ENCODE data around the gene PLCB4.

DNA sequence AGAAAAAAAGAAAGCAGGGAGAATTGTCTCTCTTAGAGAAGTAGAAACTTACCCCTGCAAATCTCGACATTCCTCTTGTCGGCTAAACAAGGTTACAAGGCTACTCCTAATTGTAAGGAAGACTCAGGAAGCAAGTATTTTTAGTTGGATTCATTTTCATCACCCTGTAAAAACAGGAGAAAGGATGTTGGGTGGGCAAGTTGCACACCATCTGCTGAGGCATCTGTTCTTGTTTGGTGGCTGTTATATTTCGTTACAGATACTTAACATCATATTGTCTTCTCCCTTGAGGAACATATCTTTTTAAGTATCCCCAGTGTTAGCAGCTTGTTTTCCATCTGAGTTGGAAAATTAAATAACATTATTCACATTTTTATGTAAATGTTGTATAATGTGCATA is 187.5 kb downstream of the PLCB4 start:
- TF ChIP-seq, protein P1, sequence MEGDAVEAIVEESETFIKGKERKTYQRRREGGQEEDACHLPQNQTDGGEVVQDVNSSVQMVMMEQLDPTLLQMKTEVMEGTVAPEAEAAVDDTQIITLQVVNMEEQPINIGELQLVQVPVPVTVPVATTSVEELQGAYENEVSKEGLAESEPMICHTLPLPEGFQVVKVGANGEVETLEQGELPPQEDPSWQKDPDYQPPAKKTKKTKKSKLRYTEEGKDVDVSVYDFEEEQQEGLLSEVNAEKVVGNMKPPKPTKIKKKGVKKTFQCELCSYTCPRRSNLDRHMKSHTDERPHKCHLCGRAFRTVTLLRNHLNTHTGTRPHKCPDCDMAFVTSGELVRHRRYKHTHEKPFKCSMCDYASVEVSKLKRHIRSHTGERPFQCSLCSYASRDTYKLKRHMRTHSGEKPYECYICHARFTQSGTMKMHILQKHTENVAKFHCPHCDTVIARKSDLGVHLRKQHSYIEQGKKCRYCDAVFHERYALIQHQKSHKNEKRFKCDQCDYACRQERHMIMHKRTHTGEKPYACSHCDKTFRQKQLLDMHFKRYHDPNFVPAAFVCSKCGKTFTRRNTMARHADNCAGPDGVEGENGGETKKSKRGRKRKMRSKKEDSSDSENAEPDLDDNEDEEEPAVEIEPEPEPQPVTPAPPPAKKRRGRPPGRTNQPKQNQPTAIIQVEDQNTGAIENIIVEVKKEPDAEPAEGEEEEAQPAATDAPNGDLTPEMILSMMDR (conservative IDR thresholded peaks at IDR 0.05; ENCODE audit: low read length), result no peak
- TF ChIP-seq EZH2phosphoT487 (IDR thresholded peaks at IDR 0.05; ENCODE audit: borderline replicate concordance, low read depth, low read length), result no peak

All from OCI-LY7 (cell line).